SK-N-MC (cell line): ENCODE data around the gene MIEN1.
A peak's percentile ranks its signal among the peaks of the same experiment; 100 is the strongest.

Experiments
- DNase-seq: peaks from one replicate; pipeline ENCODE4 v3.0.0-alpha.2; 2011; ENCODE audit warnings: low read depth, low spot score
- H3K27ac ChIP-seq: fragments of 200-600 bp; sonication (generic); 2 replicates; pipeline ENCODE4 v1.5.1; 2016; ENCODE audit warnings: mixed run types
- H3K36me3 ChIP-seq: fragments of 200-600 bp; sonication (generic); 2 replicates; pipeline ENCODE4 v1.6.1; 2017; ENCODE audit warnings: antibody characterized with exemption, low read length, mixed read lengths; ENCODE audit not compliant: insufficient read depth
- H3K4me3 ChIP-seq: fragments of 200-600 bp; sonication (generic); 2 replicates; pipeline ENCODE4 v1.5.1; 2016
- H3K9ac ChIP-seq: fragments of 200-600 bp; sonication (generic); 2 replicates; pipeline ENCODE4 v1.8.0; 2017; ENCODE audit warnings: mixed run types, mixed read lengths; ENCODE audit not compliant: insufficient read length
- H3K9me3 ChIP-seq: fragments of 200-600 bp; sonication (generic); 2 replicates; pipeline ENCODE4 v1.6.1; 2017; ENCODE audit warnings: low read depth, mild to moderate bottlenecking, antibody characterized with exemption, low read length, moderate library complexity, mixed read lengths
- EZH2 ChIP-seq: fragments of 200-600 bp; sonication (generic); IDR thresholded peaks from one replicate; pipeline ENCODE4 v1.6.1; 2017; ENCODE audit warnings: antibody characterized with exemption
- FOXP2 ChIP-seq: optimal IDR thresholded peaks from 2 replicates; pipeline ENCODE3; 2011; ENCODE audit warnings: mild to moderate bottlenecking, moderate library complexity; ENCODE audit not compliant: insufficient read depth; ENCODE audit errors: extremely low read length, control extremely low read depth
- POLR2AphosphoS5 ChIP-seq: IDR thresholded peaks from 2 replicates; pipeline ENCODE4 v1.6.1; 2012; ENCODE audit warnings: mild to moderate bottlenecking, low read depth, low read length, borderline replicate concordance

MIEN1 gene

GRCh38 chr17:39757176-39757662, 26.9 kb upstream of the MIEN1 start:
- Histone ChIP-seq H3K9me3 (no peaks in the 10 kb centered on the region), H3K4me3 (no peak overlapping the region), H3K9ac (no peak overlapping the region), H3K27ac (no peak overlapping the region), H3K36me3 (no peaks in the 10 kb centered on the region)
- TF ChIP-seq POLR2AphosphoS5 (no peak), FOXP2 (no peak), EZH2 (no peak)
- no peak for DNase-seq

- no peak for DNase-seq
- no peak overlapping the region for H3K27ac ChIP-seq
Observed at GRCh38 chr17:39756380-39757079, 26.2 kb upstream of the MIEN1 start.

GRCh38 chr17:39755554-39756379, 25.4 kb upstream of the MIEN1 start:
- H3K4me3 ChIP-seq, result no peak overlapping the region
- H3K27ac ChIP-seq, result peak overlapping the region; percentile 68; the same call in 1 of the 2 replicates
- no peaks in the 10 kb centered on the region for H3K36me3 ChIP-seq
- no peaks in the 10 kb centered on the region for H3K9me3 ChIP-seq
- H3K9ac ChIP-seq, result no peak overlapping the region
- DNase-seq, result no peak
- TF ChIP-seq POLR2AphosphoS5 (no peak), EZH2 (no peak), FOXP2 (no peak)

More at GRCh38 chr17:39756380-39757079, 26.2 kb upstream of the MIEN1 start:
- H3K4me3 ChIP-seq, result no peak overlapping the region
- H3K9me3 ChIP-seq, result no peaks in the 10 kb centered on the region
- no peak for TF ChIP-seq EZH2
- no peak for TF ChIP-seq FOXP2
- TF ChIP-seq POLR2AphosphoS5, result no peak
- H3K36me3 ChIP-seq, result no peaks in the 10 kb centered on the region
- H3K9ac ChIP-seq, result no peak overlapping the region

GRCh38 chr17:39754958-39755553, 24.7 kb upstream of the MIEN1 start:
- Histone ChIP-seq H3K36me3 (no peaks in the 10 kb centered on the region), H3K4me3 (peak overlapping the region; percentile 84), H3K9me3 (no peaks in the 10 kb centered on the region), H3K9ac (no peak overlapping the region), H3K27ac (peak overlapping the region; percentile 68; the same call in 1 of the 2 replicates)
- no peak for DNase-seq
- TF ChIP-seq EZH2, result no peak
- no peak for TF ChIP-seq POLR2AphosphoS5
- TF ChIP-seq FOXP2, result no peak

GRCh38 chr17:39754161-39754957, 24.0 kb upstream of the MIEN1 start:
- no peak for DNase-seq
- no peaks in the 10 kb centered on the region for H3K9me3 ChIP-seq
- H3K36me3 ChIP-seq, result no peaks in the 10 kb centered on the region
- H3K4me3 ChIP-seq, result peak overlapping the region; percentile 84
- peak overlapping the region; percentile 81 for H3K27ac ChIP-seq
- peak overlapping the region; percentile 85 for H3K9ac ChIP-seq
- peak; percentile 62 for TF ChIP-seq FOXP2
- peak; percentile 36; the same call in 1 of the 2 replicates for TF ChIP-seq POLR2AphosphoS5
- no peak for TF ChIP-seq EZH2

- TF ChIP-seq FOXP2, result no peak
- TF ChIP-seq POLR2AphosphoS5, result no peak
- no peak for TF ChIP-seq EZH2
- H3K36me3 ChIP-seq, result no peaks in the 10 kb centered on the region
- peak overlapping the region; percentile 85 for H3K9ac ChIP-seq
- H3K27ac ChIP-seq, result peak overlapping the region; percentile 81
- DNase-seq, result no peak
- peak overlapping the region; percentile 84 for H3K4me3 ChIP-seq
- no peaks in the 10 kb centered on the region for H3K9me3 ChIP-seq
Observed at GRCh38 chr17:39753514-39754160, 23.3 kb upstream of the MIEN1 start.

- H3K4me3 ChIP-seq, result no peak overlapping the region
- H3K36me3 ChIP-seq, result no peaks in the 10 kb centered on the region
- DNase-seq, result no peak
- no peak overlapping the region for H3K27ac ChIP-seq
- no peaks in the 10 kb centered on the region for H3K9me3 ChIP-seq
- H3K9ac ChIP-seq, result no peak overlapping the region
- TF ChIP-seq POLR2AphosphoS5, result no peak
- no peak for TF ChIP-seq FOXP2
Observed at GRCh38 chr17:39752241-39752881, 22.0 kb upstream of the MIEN1 start.
